Measurements from ENCODE around the gene C9orf72.

The C9orf72 gene

DNA sequence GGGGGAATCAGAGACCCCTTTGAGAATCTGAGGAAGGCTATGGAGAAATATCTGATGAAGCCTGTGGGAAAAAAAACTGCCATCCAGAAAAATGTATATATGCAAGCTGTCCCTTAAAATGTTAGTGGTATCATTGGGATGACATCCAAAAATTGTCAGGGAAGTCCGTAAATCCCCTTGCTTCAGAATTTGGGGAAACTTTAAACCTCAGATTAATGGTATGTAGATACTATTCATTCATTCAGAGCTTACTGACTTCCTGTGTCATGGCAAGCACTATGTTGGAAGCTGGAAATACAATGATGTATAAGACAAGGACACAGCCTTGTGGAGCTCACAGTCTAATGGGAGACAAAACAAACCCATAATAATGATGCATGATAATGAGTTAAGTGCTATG lies 32.8 kb downstream of the C9orf72 start:
- no peak for FAIRE-seq
- DNase-seq (ENCODE audit: insufficient read length, low spot score), result no peak

DNA sequence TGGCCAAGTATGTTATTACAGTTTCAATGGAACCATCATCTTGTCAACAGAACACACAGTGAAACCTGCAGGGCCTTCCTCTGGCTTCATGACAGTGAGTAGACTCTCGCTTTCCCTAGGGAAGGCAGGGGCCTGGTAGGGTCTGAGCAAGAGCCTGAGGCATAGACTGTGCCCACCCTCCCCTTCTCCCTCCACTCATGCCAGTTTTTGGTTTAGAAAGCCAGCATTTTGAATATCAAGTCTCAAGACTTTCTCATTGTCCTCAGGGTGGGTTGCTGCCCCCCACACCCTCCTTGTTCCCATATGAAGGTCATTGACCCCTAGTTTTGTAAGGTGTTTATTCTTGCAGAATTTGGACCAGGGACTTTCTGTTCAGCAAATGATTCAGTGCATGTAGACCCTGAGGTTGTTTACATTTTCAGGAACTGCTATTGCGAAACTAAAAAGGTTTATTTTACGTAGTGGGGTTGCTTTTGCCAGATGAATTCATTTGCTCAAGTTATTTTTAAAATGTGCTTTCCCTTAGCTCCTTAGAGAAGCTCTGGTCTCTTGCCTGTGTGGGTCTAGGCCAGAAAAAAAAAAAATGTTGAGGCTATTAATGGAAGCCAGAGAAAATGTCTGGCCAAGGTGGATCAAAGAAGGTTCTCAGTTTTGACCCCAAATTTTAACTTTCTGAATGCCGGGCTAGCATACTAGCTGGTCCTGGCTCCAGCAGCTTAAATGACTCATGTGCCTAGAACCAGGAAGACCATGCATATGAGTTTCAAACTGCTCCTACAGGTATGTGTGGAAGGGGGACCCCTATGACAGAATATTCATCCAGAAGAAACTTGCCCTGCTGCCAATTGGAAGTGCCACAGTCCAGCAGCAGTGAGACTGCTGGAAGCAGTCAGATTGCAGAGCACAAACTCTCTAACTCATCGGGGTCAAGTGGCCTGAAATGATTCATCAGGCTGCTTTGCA lies 33.5 kb downstream of the C9orf72 start:
- DNase-seq (ENCODE audit: insufficient read length, low spot score) (no peak), FAIRE-seq (no peak)

DNA sequence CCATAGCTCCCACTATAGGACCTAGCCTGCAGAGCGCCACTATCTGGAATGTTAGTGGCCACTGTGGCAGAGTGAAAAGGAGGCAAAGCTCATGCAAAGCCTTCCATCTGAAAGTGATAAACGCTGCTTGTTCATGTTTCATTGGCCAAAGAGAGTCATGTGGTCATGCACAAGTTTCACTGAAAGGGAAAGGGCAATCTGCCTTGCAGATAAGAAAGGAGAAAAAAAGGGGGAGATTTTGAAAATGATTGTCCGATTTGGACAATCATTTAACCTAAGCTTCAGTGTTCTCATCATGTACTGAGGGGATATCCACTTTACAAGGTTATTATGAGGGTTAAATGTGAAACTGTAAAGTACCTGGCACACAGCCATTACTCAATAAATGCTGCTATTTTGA lies 34.6 kb downstream of the C9orf72 start:
- no peak for FAIRE-seq
- no peak for DNase-seq (ENCODE audit: insufficient read length, low spot score)

DNA sequence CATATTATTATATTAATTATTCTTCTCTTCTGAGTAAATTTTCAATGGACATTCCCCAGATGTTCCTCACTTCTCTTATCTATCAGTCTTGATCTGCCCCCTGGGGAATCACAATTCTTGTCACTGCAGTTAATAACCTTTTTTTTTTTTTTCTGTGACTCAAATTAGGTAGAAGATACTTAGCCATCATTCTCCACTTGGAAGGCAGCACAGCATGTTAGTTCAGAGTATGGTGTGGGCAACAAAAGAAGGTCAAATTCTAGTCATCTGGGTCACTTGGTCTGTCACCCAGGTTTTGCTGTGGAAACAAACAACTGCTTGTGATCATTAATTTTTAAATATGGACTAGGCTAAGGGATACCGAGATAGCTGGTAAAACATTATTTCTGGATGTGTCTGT lies 35.5 kb downstream of the C9orf72 start:
- FAIRE-seq (no peak), DNase-seq (ENCODE audit: insufficient read length, low spot score) (no peak)

DNA sequence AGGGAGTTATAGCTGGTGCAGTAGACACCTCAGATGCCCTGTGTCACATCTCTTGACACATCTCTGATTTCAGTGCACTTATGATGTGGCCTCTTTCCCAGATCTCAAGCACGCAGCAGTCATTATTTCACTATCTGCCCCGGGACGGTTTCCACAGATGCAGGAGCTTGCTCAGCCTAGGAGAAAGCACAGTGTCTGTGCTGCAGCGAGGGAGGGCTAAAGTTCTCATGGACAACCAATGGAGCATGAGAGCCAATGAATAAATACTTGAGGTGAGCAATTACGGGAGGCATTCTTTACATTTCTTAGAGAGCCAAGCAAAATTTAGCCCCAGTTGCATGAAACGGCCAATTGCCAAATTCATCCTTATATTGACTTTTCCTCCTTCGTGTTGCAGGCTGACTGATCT lies 36.2 kb downstream of the C9orf72 start:
- no peak for DNase-seq (ENCODE audit: insufficient read length, low spot score)

DNA sequence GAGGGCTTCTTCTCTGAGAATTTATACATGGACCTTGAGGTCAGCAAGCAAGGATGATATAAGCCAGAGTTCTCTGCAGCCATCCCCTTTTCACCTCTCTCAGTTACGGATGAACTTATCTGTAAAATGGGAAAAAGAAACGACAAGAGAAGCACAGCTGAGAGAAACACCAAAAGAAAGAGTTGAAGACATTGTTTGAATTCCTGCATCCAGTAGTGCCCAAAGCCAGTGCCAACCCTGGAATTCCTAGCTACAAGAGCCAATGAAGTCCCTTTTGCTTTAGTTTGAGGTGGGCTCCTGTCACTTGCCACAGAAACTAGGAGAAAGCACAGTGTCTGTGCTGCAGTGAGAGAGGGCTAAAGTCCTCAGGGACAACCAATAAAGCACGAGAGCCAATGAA lies 37.1 kb downstream of the C9orf72 start:
- no peak for DNase-seq (ENCODE audit: insufficient read length, low spot score)

More for the DNA sequence above, 36.2 kb downstream of the C9orf72 start:
- FAIRE-seq, result no peak

DNA sequence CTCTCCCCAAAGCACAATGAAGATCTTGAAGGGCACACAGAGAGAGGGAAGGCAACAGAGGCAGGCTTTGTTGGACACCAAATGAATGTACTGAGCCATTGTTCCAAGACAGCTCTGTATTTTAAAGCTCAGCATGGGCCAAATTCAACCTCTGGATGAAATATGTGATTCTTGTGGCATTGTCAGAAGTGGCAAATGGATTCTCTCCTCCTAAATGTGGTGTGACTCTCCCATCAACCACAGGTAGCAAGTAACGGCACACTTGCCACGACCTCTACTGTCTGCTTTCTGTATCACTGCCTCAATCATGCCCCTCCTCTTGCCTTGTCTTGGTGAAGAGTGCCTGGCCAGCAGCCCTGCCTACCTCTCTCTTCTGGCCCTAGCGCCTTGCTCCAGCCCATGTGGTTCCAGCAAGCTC lies 37.6 kb downstream of the C9orf72 start:
- no peak for DNase-seq (ENCODE audit: insufficient read length, low spot score)
- FAIRE-seq, result no peak

More for the DNA sequence above, 37.1 kb downstream of the C9orf72 start:
- FAIRE-seq, result no peak

DNA sequence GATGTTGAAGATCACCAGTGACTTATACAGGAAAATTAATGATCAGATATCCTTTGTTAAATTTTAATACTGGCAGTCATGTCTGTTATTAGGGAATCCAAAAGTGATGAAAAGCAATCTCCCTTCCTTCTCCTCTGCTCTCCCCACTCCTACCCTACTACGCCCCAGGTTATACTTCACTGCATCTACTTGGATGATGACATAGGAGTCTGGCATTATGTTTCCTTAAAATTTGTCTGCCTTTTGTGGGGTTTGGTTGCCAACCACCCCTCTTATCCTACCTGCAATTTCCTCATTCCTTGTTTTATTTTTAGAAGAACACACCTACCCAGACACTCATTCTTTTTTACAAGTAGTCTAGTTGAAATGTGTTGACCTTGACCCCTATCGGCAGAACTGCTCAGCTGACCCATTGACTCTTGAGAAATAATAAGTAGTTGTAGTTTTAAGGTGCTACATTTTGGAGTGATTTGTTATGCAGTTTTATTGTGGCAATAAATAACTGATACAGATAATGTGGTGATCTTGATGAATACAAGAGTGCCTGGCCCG lies 38.5 kb downstream of the C9orf72 start:
- FAIRE-seq (no peak), DNase-seq (ENCODE audit: insufficient read length, low spot score) (no peak)

DNA sequence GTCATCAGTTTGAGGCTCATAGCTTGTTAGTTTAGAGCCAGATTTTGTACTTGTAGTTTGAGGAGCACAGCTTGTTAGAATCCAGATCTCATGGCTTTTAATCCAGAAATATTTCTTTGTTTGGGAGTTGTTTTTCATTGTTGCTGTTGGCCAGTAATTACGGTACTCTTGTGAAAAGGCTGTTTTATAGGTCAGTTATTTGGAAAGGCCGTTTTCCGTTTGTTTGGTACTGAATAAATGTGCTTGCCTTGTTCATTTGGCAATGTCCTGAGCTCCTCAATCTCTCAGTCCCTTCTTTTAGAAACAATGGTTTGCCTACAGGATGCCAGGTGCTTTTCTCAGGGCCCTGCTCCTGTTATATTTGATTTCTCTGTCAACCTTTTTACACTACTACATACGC lies 39.1 kb downstream of the C9orf72 start:
- FAIRE-seq, result no peak
- DNase-seq (ENCODE audit: insufficient read length, low spot score), result no peak

DNA sequence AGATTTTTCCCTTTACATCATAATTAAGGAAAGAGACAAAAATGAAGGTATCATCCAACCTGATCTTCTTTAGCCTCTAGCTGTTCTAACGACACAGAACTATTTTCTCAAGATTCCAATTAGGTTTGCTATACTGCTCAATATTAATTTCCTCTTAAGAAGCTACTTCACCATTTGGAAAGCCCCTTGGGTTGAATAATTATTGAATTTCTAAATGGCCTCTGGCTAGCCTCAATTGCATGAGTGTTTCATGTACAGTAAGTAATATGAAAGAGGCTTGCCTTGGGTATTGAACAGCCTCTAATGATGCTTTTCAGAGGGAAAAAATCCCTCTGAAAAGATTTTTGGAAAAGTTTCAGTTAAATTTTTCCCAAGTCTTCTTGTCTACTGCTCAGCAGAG lies 40.0 kb downstream of the C9orf72 start:
- DNase-seq (ENCODE audit: insufficient read length, low spot score) (no peak), FAIRE-seq (no peak)

DNA sequence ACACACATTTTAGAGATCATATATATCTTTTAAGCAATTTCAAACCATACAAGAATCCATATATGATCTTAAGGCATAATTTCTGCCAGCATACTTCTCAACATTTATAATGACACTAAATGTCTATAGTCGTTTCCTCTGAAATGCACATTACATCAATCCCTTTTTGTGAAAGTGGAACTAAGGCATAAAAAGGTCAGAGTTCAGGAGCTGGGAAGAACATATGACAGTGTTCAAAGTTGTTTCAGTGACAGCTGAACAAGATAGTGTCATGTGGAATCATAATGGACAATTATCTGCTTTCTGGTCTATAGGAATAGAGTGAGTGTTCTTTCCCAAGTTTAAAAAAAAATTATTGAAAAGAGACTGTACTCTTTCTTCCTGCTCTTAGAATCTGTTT lies 41.2 kb downstream of the C9orf72 start:
- no peak for FAIRE-seq
- DNase-seq (ENCODE audit: insufficient read length, low spot score), result no peak

DNA sequence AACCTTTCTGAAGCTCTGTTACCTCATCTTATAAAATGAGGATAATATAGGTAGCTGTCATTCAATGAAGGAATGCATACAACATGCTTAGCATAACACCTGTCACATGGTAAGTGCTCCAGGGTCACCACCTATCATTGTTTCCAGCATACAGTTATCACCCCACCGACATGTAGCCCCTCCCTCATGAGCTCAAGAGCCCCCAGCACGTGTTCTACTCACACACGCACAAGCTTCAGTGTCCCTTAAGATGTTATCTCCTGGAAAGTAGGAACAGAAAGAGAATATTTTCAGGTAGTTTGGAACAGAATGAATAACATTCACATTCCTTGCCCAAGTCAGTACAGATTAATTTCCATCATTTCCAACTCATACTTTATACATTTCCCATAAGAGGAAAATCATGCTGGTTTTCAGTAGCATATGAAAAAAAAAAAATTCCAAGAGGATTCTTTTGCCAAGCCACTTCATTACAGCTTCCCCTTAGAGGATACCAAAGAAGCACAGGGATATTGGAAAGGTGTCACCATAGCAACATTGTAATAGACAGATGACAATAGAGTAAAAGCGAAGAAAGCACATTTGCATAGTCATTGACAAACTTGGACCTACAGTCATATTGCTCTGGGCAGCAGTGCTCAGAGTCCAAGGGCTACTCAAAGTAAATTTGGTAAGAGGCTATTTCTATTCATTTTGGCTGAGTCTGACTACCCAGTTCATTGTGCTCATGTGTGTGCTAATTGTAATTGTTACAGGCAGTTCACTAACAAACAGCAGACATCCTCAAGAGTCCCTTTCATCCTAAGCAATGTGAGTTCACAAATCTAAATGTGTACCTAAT lies 42.1 kb downstream of the C9orf72 start:
- FAIRE-seq, result no peak

DNA sequence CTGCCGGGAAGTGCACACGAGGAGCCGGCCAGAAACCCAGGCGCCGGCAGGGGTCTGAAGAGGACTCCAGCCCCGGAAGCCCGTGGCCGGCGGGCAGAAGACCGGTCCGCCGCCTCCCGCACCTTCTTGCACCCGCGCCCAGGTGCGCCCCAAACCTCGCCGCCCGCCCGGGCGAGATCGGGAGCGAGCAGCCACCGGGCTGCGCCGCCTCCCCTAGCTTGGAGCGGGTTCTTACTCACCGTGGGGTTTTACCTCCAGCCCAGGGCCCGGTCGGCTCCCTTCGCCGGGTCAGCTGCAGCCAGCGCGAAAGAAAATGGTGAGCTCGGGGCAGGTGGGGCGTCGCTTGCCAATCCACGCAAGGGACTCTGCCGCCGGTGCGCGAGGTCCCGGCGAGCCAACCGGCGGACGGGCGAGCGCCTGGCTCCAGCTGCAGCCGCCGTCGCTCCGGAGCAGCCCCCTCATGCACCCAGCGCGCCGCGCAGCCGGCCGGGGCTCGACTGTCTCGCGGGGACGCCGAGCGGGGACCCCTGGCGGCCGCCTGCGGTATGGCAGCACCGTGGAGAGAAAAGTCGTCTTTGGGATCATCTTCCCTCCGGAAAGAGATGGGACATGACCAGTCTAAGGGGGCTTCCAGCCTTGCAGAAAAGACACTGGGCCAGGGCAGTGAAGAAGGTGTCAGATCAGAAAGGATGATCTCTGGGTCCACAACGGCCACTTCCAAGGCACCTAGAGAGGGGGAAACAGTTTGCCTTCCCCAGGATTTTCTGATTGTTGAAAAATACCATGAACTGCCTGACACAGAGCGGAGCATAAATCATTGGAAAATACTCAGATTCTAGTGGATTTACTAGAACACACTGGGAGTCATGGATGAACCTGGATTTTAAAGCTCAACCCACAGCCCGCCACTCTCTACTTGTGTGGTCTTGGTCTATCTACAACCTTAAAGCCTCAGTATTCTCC lies 43.7 kb downstream of the C9orf72 start, which contains the start of gene MOB3B:
Gene MOB3B (minus strand): TSS at position 499 of the 963 bp plus-strand sequence. CDS start 74,264 bp downstream, outside the sequence.
- peak; percentile 53 for DNase-seq (ENCODE audit: insufficient read length, low spot score)
- no peak for FAIRE-seq

More for the DNA sequence above, 42.1 kb downstream of the C9orf72 start:
- no peak for DNase-seq (ENCODE audit: insufficient read length, low spot score)

DNA sequence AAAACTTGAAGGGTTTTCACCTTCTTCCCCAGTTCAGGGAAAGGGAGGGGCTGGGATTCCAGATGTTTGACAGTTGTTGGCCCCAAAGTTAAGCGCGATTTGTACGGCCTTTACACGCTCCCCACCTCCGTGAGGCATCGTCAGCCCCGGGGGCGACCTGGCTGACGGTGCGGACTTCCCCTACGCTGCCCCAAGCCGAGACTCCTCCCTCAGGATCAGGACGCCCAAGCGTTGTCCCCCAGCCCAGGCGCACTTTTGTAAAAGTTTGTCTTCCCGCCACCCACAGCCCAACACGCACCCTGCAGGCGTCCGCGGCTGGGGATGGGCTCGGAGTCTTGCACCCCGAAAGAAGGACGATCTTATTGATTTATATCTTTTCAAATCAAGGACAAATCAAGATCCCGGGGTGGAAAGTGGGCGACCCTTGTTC lies 44.4 kb downstream of the C9orf72 start:
- FAIRE-seq, result no peak
- peak; percentile 13 for DNase-seq (ENCODE audit: insufficient read length, low spot score)

DNA sequence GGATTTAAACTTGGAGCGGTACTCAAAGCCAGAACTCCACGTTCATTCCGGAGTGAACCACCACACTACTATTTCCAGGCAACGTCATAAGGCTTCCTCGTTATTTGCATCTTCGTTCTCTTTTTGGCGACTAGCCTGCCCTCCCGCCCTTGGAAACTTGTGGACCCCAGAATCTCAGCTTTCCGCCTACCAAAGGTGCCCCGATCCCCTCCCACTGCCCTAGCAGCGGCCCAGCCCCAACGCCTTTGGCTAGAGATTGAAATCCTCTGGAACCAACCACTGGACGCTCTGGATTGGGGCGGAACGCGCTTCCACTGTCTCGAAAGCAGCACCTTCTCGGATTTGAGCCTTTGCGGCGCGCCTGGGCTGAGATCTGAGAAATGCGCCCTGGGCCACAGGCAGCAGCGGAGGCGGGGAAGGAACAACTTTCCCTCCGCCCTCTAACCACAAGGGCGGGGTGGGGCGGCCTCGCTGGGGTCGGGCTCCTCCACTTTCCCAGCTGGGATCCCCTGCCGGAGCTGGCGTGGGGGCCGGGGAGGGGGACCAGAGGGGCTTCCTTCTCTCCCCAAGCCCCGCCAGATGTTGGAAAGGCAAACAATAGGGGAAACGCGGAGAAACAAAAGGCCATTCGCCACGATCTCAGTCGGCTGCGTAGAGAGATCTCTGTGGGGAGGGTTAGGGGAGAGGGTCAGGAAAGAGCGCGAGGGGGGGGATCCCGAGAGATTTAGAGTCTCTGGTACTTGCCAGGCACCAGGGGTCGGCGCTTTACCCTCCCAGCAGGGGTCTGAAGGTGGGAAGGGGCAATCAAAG lies 45.0 kb downstream of the C9orf72 start:
- peak; percentile 9 for DNase-seq (ENCODE audit: insufficient read length, low spot score)

DNA sequence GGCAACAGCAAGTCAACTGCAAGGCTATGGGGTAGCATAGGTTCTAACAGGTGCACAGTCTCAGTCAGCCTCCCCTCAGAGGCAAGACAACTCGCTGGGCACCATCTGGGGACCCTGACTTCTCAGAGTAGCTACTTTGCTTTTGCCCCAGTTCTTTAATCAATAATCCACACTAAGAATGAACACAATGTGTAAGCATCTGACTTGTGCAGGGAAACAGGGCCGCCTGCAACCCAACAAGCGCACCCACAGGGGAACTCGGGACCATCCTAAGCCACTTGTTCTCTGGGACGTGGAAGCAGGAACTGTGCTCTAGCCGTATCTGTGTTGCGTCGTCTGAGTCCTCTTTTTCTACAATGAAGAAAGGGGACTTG lies 45.6 kb downstream of the C9orf72 start:
- DNase-seq (ENCODE audit: insufficient read length, low spot score) (no peak), FAIRE-seq (no peak)

More for the DNA sequence above, 45.0 kb downstream of the C9orf72 start:
- no peak for FAIRE-seq

DNA sequence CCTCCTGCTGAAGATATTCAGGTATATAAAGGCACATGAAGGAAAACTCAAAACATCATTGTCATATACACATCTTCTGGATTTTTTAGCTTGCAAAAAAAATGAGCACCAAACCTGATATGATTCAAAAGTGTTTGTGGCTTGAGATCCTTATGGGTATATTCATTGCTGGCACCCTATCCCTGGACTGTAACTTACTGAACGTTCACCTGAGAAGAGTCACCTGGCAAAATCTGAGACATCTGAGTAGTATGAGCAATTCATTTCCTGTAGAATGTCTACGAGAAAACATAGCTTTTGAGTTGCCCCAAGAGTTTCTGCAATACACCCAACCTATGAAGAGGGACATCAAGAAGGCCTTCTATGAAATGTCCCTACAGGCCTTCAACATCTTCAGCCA lies 49.0 kb downstream of the C9orf72 start, which contains the start of gene IFNK:
Gene IFNK (plus strand): TSS at position 55 of the 400 bp plus-strand sequence. CDS start 47 bp downstream, at position 102.
- no peak for FAIRE-seq
- no peak for DNase-seq (ENCODE audit: insufficient read length, low spot score)

DNA sequence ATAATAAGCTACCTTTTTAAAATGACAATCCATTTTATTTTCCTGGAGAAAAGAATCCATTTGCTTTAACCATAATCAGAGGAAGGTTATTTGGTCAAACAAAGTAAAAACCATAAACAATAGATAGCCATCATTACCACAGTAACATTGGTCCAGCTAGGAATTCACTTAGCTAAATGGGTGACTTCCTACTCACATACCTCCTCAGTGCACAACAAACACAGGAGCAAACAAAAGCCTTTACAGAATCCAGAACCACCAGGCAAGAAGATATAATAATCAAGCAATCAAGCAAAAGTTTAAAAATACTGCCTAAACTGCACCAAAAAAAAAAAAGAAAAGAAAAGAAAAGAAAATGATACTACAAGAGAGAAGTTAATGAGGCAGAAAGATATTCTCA lies 50.1 kb downstream of the C9orf72 start:
- FAIRE-seq, result no peak

DNA sequence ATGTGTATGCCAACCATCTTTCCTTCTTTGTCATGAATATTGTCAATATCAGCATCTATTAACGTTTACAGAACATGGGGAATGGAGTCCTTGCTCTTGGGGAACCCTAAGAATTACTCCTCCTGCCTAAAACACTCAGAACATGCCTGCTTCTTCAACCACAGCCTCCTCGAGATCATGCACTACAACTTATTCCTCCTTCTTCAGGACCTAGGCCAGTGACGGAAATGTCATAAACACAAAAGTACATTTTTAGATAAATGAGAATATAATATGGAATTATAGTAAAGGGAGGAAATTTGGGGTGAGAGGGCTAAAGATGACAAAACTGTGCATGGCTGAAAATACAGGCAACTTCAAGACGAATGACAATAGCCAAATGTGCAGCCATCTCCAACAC lies 52.3 kb downstream of the C9orf72 start:
- FAIRE-seq, result no peak
- DNase-seq (ENCODE audit: insufficient read length, low spot score), result no peak

More for the DNA sequence above, 50.1 kb downstream of the C9orf72 start:
- no peak for DNase-seq (ENCODE audit: insufficient read length, low spot score)
